Left colon (tissue), 2 donors: ENCODE data around the gene GKAP1. TPM values are rescaled to one million over a fixed set of nuclear protein-coding genes. Genes with fewer than 3 reads are reported as not detected.
"Not testable (repeated sequence)": the region's sequence is repeated elsewhere in the genome, so short reads cannot be mapped to it uniquely, and the experiment has no call there.

Source experiments
- ATAC-seq: fragments of 200-7000 bp; cut with Tn5 transposase; one replicate; pipeline ENCODE4 v1.9.1; 2020; ENCODE audit warnings: mild to moderate bottlenecking, moderate library complexity
- DNase-seq, 2 donors: peaks; one replicate each; pipeline ENCODE4 v3.0.0-alpha.2; 2020
- intact Hi-C, 2 donors: fragments of 100-400 bp; cut with DNase I in 1 of 2; cut with micrococcal nuclease in 1 of 2; formaldehyde crosslinking; loops; one replicate each; pipeline versions ENCODE4 v1.11.2 to v1.14.0; 2022; cut with DNase I, micrococcal nuclease
- long read RNA-seq: library from polyadenylated mRNA; unstranded; transcript quantifications from one replicate; pipeline ENCODE4 v2.0.0, GENCODE V29; 2021
- total RNA-seq, 2 donors: library from RNA; stranded (reverse); fragmentation: NEBNext Ultra II Directional; extraction: Animal tissue kit (Norgen Biotek cat#: 25700); gene quantifications; one replicate each; pipeline ENCODE4 v1.2.1, GENCODE V29; 2021
- donor health status: DM: no; HTN: no; CAD: no.
- donor health status: DM: yes; HTN: yes; CAD: no.

The GKAP1 gene
- total RNA-seq: 1 to 10 TPM; 4.0 TPM
- long read RNA-seq, partial matches to known transcripts: 3 of 7 reads
- long read RNA-seq, other reads (novel, unspliced or antisense): 4 of 7 reads

GRCh38 chr9:83817356-83818278, at the start of gene GKAP1:
Gene GKAP1, minus strand, starts transcription at chr9:83817769. Its CDS starts 11,252 bp downstream, at chr9:83806517.
- DNase-seq (peak; percentile 82 to 83), ATAC-seq (peak; percentile 92)
- intact Hi-C loops: not testable (repeated sequence)

- intact Hi-C loops, DNase-seq, ATAC-seq: not testable (repeated sequence)
These were observed 32.3 kb upstream of the GKAP1 start for GRCh38 chr9:83849895-83850294.

GRCh38 chr9:83837070-83837643, 19.6 kb upstream of the GKAP1 start:
- DNase-seq, intact Hi-C loops: not testable (repeated sequence)
- peak; percentile 69 for ATAC-seq

- ATAC-seq, DNase-seq, intact Hi-C loops: not testable (repeated sequence)
These were observed 13.0 kb upstream of the GKAP1 start for GRCh38 chr9:83830426-83831071.

GRCh38 chr9:83824986-83825623, 7.5 kb upstream of the GKAP1 start:
- intact Hi-C loops, ATAC-seq, DNase-seq: not testable (repeated sequence)

- intact Hi-C loops: not testable (repeated sequence)
- peak in 1 of 2 donors; percentile 24 for DNase-seq
These were observed 586 bp downstream of the GKAP1 start for GRCh38 chr9:83817011-83817355.

GRCh38 chr9:83815120-83815519, 2.4 kb downstream of the GKAP1 start:
- ATAC-seq, DNase-seq, intact Hi-C loops: not testable (repeated sequence)

More at GRCh38 chr9:83817011-83817355, 586 bp downstream of the GKAP1 start:
- ATAC-seq: not testable (repeated sequence)

- DNase-seq: not testable (repeated sequence)
These were observed 8.4 kb downstream of the GKAP1 start for GRCh38 chr9:83809213-83809612.

GRCh38 chr9:83804454-83804853, 13.1 kb downstream of the GKAP1 start:
- ATAC-seq, intact Hi-C loops, DNase-seq: not testable (repeated sequence)

More at GRCh38 chr9:83809213-83809612, 8.4 kb downstream of the GKAP1 start:
- ATAC-seq, intact Hi-C loops: not testable (repeated sequence)

- DNase-seq, intact Hi-C loops: not testable (repeated sequence)
These were observed 13.6 kb downstream of the GKAP1 start for GRCh38 chr9:83803941-83804340.

GRCh38 chr9:83800236-83801033, 17.1 kb downstream of the GKAP1 start:
- intact Hi-C loops: no loop called here
- ATAC-seq (no peak), DNase-seq (no peak)

More at GRCh38 chr9:83803941-83804340, 13.6 kb downstream of the GKAP1 start:
- ATAC-seq: not testable (repeated sequence)

GRCh38 chr9:83794051-83794450, 23.5 kb downstream of the GKAP1 start:
- ATAC-seq (no peak), DNase-seq (no peak)
- intact Hi-C loops: no loop called here

- intact Hi-C loops: no loop called here
- no peak for ATAC-seq
- no peak for DNase-seq
These were observed 24.8 kb downstream of the GKAP1 start for GRCh38 chr9:83792746-83793145.

GRCh38 chr9:83778164-83778563, 39.4 kb downstream of the GKAP1 start:
- intact Hi-C loops: no loop called here
- no peak for DNase-seq
- no peak for ATAC-seq

GRCh38 chr9:83775932-83776331, 41.6 kb downstream of the GKAP1 start:
- intact Hi-C loops: no loop called here
- ATAC-seq (no peak), DNase-seq (no peak)

- DNase-seq (no peak), ATAC-seq (no peak)
- intact Hi-C loops: no loop called here
These were observed 44.7 kb downstream of the GKAP1 start for GRCh38 chr9:83772860-83773259.

GRCh38 chr9:83765376-83765775, 52.2 kb downstream of the GKAP1 start:
- intact Hi-C loops: no loop called here
- no peak for ATAC-seq
- DNase-seq: no peak
